Hematopoietic multipotent progenitor cell treated with erythropoietin and hydrocortisone succinate and interleukin-3 and kit ligand, for 6 days (in vitro differentiated cells): ENCODE data around the gene MOG.
A peak's percentile ranks its signal among the peaks of the same experiment; 100 is the strongest.

Experiments used
- DNase-seq: peaks from one replicate; pipeline ENCODE4 v3.0.0-alpha.2; 2015

Gene MOG

DNA sequence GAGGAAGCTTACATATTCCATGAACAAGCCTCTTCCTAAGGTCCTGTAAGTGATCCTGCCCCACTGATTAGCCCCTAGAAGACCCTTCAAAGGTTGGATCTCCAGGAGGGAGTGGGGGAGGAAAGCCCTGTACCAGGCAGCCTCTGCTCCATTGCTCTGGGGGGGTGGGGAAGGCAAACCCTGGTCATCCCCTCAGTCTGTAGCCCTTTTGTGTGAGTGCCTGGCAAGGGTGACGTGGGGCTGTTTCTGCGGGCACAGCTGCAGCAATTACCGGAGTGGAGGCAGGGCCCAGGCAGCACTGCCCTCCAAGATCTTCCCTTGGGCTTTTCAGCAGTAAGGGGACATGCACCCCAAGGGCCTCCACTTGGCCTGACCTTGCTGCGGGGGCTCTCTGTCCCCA is at the start of gene MOG:
Gene MOG, plus strand, starts transcription at position 295 of the 400 bp plus-strand sequence. CDS start 118 bp downstream, outside the sequence.
- DNase-seq: no peak

DNA sequence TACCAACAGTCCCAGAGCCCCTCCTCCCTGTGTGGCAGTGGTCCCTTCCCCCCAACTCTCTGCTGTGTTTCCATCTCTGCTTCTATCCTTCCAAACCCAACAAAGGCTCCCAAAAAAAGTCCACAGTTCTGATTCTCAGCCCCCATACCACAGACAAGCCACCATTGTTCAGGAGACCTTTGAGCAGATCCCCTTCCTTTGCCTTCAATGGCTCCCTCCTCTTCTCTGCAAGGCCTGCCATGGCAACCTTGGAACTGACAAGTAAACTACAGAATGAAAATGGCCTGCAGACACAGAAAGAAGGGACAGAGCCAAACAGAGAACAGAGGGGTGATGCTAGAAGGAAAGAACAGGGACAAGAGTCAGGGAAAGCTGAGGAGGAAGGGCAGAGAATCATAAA is 48.8 kb upstream of the MOG start:
- DNase-seq: no peak

DNA sequence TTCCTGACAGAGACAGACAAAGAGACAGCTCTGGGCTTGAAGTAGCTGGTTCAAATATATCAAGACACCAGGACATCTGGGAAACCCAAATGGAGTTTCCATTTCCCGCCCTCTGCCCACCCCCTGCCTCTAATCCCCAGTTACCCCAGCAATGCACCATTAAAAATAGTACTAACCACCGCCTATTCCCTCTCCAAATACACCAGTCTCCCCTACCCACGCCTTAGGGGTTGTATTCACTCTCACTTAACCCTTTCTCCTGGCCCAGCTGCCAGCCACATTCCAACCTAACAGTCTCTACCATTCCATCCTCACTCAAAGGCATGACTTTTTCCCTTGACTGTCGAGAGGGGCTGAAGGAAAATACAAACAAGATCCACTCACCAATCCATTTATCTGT is 46.4 kb upstream of the MOG start:
- DNase-seq: no peak

DNA sequence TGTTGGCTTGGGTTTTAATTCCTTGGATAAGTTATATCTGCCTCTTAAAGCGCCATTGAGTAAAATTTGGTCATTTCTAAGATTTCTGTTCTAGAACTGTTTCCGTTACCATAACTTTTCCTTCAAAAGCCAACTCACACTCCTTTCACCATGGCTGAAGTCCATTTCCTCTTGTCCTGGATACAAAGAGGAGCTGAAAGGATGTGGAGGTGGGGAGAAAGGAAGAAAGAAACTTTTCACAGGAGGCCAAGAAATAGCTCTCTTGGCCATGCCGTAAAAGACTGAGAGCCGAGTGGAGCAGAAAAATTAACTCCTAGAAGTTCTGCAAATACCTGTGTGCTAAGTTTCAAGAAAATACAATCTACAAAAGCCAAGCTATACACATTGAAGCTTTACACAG is 45.5 kb upstream of the MOG start:
- no peak for DNase-seq

DNA sequence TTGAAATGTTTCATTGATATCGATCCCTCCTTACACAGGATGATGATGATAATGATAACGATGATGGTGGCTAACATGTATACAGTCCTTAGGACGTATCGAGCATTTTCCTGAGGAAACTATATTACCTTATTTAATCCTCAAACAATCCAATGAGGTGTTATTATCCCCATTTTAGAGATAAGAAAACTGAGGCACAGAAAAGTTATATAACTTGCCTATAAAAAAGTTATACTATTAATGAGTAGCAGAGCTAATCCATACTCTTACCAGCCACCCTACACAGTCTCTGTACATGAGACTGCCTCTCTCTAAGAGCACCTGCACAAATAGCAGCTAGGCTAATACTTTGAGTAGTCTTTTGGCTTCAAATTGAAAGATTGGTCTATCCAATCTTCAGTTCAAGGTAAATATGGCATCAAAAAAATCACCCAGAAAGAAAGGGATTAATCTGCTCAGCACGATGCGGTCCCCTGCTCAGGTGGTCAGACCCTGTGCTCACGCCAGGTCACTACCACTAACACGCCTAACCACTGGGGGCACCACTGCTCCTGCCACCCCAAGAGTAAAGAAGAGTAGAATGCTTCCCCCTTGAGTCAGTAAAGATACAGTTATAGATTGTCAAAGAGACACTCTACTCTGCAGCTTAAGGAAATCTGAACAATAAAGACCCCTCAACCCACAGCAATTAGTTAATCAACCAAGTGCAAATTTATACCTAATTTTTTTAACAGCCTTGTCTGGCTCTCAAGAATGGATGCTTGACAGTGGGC is 38.9 kb upstream of the MOG start:
- DNase-seq: peak; percentile 29

DNA sequence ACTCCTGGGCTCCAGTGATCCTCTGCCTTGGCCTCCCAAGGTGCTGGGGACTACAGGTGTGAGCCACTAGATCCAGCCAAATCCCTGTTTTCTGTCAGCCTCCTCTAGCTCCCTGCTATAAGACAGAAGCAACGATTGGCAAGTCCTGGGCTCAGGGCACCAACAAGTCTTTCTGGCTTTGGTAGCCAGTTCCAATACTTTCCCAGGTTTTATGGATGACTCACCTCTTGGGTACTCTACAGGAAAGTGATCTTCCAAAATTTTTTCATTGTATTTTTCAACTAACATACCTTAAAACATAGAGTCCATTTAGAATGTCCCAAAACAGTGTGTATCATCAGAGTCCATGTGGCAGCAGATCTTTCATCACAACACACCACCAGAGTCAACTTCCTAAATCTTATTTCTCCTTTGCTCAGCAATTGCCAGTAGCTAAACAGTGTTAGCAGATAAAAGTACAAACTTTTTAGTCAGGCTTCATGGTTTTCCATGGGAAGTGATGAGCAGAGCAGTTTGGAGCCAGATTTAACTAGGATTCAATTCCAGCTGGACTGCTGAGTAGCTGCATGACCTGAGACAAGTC is 37.2 kb upstream of the MOG start:
- peak; percentile 19 for DNase-seq

DNA sequence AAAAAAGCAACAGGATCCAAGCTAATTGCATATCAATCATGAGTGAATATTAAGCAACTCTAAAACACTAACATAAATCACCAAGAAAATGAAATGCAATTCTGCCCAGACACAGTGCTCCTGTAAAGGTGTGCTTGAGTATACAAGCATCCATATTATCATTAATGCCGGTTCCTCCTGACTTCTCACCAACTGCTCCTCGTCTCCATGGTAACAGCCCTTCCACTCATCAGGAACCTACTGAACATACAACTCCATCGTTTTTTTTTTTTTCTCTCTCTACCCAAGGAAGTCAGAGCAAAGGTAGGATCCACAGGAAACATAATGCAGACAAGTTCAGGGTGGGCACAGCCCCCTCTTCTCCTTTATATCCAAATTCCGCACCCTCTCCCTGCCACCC is 36.3 kb upstream of the MOG start:
- DNase-seq: no peak

DNA sequence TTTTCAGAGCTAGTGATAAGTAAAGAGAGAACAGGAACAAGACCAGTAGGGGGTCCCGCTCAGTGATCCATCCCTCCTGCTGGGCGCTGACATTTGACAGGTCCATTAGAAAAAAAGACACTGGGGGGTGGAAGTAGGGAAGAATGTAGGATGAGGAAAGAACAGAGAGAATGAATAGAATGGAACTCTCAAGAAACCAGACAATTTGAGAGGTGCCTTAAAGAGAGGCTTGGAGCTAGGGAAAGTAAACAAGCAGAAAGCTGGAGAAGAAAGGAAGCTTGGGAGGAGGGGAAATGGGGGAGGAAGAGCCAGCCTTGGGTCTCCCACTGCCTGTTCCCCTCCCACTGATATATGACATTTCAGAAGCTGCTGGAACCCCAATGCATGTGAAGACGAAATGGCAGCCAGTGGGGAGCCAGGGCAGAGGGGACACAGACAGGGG is 32.4 kb upstream of the MOG start:
- no peak for DNase-seq

DNA sequence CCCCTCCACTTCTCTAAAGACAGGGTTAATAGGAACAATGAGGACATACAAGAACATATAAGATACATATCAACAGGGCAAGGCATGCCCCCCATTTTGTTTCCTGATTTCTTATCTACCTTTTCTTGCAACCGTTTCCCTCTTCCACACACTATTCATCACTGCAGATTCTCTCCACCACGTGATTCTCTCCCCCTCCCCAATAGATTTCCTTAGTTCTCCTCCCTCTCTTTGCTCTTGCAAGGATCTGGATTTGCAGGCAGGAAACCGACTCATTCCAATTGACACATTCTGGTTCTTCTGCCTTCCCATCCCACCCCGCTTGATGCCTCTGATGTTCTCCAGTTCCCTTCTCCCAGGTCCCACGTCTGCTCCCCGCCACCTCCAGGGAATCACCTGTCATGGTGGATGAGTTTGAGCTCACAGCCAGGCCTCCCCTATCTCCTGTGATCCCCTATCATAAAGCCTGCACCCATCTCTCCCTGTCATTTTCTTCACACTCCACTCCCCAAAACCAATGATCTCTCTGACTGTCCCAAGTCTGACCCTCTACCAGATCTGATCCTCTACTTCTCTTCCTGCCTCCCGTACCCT is 31.5 kb upstream of the MOG start:
- no peak for DNase-seq

DNA sequence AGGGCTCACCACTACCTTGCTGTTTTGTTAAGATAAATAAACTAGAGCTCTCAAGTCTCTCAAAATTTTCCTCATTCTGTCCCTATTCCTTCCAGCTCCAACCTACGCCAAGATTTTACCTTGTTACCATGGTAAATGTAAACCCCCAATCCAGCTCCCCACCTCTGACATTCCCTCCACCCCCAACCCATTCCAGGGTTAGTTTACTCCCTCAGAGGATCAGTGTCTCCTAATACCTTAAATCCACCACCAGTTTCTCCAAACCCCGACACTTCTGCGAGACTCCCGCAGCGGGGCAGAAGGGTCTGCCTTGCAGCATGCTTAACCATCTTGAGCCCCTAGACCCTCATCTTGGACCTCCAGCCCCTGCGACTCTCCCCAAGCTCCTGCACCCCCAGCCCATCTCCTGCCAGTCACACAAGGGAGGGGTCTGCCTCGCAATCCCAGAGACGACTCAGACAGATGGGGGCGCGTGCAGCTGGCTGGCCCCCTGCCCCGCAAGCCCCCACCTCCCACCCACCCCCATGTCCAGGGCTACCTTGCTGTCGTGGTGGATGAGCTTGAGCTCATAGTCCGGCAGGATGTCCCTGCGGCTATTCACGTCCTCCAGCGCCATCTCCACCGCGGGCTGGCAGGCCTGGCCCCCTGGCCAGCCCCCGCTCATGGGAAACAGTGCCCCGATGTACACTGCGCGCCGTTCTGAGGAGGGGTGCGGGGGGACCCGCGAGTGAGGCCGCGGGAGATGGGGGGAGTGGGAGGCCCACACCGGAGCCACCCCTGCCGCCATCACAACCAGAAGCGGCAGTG is 29.7 kb upstream of the MOG start:
- no peak for DNase-seq

DNA sequence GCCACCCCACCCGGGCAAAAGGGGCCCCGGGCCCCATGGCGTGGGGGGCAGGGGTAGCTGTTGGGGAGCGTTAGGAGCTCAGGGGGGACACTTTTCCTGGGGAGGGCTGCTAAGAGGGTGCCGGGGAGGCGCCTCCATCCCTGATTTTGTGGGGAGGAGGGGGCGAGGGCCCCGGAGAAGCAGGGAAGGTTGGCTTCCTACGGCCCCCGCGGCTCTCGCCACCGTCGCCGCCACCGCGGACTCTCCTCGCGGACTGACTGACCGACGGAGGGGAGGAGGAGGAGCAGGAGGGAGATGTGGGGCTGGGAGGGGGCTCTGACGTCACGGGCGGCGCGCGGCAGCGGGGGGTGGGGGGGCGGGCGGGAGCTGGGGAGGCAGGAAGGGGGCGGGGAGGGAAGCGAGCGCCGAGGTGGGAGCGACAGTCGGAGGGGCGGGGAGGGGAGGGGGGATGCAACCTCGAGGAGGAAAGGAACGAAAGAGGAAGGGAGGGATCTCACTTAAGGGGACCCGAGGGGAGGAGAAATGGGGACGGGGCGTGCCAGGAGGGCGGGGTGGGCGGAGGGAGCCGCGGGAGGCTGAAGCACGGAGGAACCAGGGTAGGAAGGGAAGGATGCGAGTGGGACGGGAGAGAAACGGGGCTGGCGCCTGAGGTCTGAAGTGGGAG is 29.0 kb upstream of the MOG start:
- peak; percentile 20 for DNase-seq

DNA sequence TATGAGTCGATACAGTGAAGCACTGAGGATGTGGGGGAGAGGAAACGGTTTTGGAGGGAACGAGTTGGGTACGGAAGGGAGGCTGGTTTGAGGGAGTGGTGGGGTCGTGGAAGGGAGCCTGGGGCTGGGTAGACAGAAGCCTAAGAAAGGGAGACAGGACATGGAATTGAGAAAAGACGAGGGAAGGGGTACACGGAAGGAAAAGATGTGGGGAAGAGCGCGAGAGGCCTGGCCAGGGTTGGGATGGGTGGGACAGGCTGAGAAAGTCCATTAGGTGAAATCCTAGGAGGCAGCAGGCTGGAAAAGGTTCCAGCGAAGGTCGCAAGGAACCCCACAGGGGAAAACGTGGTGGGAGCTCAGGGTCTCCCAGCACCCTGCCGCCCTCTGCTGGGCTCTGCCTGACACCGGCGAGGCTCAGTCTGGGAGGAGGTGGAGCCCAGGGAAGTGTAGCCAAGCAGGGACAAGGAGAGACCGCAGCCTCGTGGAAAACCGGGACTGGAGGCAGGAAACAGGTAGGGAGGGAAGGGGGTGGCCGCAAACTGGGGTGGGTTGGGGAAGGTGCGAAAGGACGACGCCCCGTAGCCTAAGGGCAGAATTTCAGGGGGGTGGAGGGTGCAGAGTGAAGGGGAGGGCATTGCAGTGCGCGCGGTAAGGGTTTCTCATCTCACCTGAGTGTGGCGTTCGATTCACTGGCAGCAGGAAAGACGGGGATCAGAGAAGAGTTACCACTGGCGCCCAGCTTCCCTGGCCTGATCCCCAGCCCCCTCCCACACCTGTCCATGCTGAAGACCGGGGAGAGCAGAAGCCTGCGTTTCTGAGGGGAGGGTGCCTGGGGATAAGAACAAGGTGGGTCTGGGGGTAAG is 28.2 kb upstream of the MOG start:
- peak; percentile 75 for DNase-seq

DNA sequence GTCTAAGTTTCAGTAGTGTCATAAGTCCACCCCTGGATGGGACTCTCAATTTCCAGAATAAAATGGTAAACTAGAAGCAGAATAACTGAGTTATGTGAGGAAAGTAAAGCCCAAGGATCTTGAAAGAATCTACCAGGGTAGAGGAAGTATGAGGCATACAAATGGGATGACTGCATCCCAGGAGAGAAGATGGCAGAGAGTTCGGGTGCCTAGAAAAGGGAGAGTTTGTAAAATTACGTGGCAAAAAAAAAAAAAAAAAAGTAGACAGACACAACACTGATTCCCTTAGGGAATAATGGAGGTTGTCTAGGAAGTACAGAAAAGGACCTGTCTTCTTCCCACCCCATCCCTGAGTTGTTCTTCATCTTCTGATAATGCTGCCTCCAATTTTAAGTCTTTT is 27.3 kb upstream of the MOG start:
- DNase-seq: no peak

DNA sequence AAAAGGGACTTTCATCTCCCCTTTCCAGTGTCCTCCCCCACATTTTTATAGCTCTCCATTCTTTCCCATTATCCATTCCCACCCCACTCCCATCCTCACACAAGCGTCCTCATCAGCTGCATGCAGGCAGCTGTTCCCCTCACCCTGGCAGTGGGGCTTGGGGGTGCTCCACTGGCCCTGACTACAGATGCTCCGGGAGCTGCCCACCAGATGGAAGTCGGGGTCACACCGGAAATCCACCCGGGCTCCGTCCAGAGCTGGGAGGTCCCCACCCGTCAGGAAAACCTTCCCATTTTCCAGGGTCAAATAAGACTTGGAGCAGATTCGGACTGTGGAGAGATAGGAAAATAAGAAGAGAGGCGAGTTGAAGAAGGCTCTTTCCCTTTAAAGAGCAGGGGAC is 26.6 kb upstream of the MOG start:
- DNase-seq: no peak

DNA sequence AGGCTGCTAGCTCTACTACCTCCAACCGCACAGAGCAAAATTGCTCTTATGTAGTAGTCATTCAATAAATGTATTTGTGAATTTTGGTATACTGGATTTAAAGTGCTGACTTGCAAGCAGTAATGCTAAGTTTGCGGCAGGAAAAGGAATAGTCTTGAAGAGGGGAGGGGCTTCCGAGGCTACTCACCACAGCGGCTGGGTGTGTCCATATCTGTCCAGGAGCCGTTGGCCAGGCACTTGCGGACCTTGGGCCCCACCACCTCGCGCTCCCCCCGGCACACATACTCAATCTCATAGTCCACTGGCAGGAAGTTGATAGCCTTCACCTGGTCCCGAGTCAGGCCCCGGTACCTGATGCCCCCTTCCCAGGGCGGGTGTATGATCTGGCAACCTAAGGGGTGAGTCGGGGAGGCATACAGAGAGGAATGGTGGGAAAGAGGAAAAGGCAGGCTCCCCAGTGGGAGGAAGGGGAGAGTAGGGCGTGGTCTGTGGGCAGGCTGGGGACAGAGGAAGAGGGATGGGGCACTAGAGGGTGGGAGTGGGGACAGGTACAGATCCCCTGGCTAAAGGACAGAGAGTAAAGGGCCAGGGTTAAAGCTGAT is 25.6 kb upstream of the MOG start:
- no peak for DNase-seq

DNA sequence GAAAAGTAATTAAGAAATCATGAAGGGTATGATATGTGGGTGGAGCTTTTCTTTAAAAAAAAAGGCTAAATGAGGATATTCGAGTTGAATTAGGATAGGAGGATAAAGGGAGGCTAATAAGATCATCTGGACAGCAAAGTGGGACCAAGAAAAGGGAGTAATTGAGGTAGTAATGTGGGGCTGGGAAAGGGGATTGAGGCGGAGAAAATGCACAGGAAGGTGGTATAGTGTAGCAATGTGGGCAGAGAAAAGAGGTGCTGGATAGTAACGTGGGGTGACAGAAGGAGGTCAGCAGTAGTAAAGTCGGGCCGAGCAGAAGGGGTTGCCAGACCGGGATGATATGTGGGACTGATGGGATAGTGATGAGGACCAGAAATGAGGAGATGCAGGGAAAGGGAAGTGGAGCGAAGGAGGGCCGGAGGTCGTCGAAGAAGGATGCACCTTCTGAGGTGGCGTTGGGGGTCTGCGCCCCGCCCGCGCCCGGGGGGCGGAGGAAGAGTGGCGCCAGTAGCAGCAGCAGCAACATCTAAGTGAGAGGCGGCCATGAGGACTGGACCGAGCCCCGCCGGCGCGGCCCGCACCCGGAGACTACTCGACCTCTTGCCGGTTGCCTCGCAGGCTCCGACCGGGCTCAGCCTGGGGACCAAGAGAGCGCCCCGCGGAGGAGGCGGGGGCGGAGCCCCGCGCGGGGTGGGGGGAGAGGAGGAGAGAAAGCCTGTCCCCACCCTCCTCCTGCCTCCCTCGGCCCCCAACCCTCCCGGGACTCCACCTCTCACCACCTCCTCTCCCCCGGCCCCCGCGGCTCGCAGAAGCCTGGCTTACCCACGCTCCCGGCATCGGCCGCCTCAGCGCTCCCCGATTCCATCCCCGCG is 24.8 kb upstream of the MOG start:
- DNase-seq: no peak

DNA sequence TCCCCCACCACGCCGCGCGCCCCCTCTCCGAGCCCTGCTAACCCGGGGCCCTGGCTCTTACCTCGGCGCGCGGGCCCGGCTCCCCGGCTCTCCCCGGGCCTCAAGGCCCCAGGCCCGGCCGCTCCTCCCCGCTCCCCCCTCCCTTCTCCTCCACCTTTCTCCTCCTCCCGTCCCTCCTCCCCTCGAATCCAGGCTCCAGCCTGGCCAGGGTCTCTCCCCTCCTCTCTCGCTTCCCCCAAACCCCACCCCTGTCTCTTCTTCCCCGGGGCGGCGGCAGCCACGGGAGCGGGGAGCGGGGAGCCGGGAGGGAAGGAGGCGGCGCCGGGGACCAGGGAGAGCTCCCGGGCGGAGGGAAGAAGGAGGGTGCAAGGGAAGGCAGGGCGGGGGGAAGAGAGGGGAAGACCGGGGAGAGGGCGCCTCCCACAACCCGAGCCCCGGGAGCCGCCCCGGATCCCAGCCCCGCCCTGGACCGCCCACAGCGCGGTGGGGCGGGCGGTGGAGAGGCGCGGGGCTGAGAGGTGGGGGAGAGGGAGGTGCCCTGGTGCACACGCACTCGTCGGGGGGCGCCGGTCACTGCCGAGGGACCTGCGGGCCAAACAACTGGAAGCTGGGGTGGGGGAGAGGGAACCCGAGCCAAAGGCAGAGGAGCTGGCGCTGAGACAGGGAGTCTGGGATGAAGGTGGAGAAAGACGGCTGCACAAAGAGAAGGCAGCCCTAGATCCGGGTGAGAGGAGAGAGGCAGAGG is 23.9 kb upstream of the MOG start, which contains the start of gene GABBR1:
Gene GABBR1, minus strand, starts transcription at position 395 of the 745 bp plus-strand sequence. CDS start 798 bp downstream, outside the sequence.
- peak; percentile 79 for DNase-seq

DNA sequence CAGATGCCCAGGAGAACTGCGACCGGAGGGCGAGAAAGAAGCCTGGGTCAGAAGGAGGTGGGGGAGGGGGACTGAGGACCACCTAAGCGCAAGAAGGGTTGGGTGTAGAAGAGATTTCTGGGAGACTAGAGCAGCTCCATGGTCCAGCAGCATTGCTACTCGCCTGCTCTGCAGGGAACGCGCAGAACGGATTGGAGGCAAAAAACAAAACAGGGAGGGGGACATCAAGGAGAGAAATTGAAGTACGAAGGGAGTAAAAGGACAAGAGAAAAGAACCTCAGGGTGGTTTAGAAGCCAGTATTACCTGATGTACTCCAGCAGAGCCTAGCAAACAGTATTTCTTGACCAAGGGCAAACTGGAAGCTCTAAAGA is 23.4 kb upstream of the MOG start:
- no peak for DNase-seq

DNA sequence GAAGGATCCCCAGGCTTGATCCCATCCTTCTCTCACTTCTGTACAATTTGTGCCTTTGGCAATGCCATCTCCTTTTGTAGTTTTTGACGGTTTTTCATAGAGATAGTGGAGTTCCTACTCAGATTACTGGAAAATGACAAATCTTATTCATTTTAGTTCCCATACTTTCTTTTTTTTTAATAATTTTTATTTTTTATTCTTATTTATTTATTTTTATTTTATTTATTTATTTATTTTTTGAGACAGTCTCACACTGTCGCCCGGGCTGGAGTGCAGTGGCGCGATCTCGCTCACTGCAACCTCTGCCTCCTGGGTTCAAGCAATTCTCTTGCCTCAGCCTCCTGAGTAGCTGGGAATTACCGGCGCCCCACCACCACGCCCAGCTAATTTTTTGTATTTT is 19.6 kb upstream of the MOG start:
- DNase-seq: no peak
